HUES6 (cell line): ENCODE measurements around the gene TMEM213.

ENCODE experiments used
- H3K27ac ChIP-seq: 2 replicates; pipeline ENCODE4 v1.7.0; 2013; ENCODE audit warnings: low read depth, mild to moderate bottlenecking, low read length, inconsistent platforms
- H3K27me3 ChIP-seq: 2 replicates; pipeline ENCODE4 v1.6.1; 2013; ENCODE audit warnings: low read length; ENCODE audit not compliant: control insufficient read depth, insufficient read depth
- H3K36me3 ChIP-seq: 2 replicates; pipeline ENCODE4 v1.6.1; 2013; ENCODE audit warnings: low read length; ENCODE audit not compliant: control insufficient read depth, insufficient read depth
- H3K4me1 ChIP-seq: 2 replicates; pipeline ENCODE4 v1.6.1; 2013; ENCODE audit warnings: low read length; ENCODE audit not compliant: control insufficient read depth, insufficient read depth
- H3K4me3 ChIP-seq: 2 replicates; pipeline ENCODE4 v1.5.1; 2013; ENCODE audit warnings: low read depth, low read length
- H3K9ac ChIP-seq: one replicate; pipeline ENCODE4 v1.6.1; 2013; ENCODE audit warnings: mild to moderate bottlenecking, low read length
- H3K9me3 ChIP-seq: 2 replicates; pipeline ENCODE4 v1.6.1; 2013; ENCODE audit warnings: low read depth, low read length; ENCODE audit not compliant: control insufficient read depth, insufficient read depth

TMEM213 gene

GRCh38 chr7:138756591-138757242 lies 41.1 kb upstream of the TMEM213 start:
- Histone ChIP-seq H3K4me3 (no peak overlapping the region), H3K27me3 (no peaks in the 10 kb centered on the region), H3K9ac (no peak overlapping the region), H3K4me1 (peaks cover 27% of the 10 kb centered on the region), H3K36me3 (no peaks in the 10 kb centered on the region), H3K9me3 (no peaks in the 10 kb centered on the region), H3K27ac (no peak overlapping the region)

DNA sequence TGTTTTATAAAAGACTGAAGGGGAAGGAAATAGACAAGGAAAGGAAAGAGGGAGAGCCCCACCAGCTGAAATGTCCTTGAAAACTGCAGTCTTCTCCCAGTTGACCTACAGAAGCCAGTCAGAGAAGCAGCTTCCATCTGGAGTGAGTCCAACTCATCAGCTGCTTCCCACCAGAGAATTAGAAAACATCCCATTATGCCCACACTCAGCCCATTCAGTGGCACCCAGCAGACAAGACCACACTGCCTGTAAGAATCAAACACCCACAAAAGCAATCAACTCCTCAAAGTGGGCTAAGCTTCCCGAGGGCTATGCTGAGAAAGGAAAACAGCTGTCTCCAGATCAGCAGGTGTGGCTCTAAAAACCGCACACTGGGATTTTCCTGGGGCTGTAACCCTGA lies 29.6 kb upstream of the TMEM213 start:
- no peak overlapping the region for H3K9ac ChIP-seq
- no peaks in the 10 kb centered on the region for H3K9me3 ChIP-seq
- H3K27ac ChIP-seq: no peak overlapping the region
- H3K4me1 ChIP-seq: peaks cover under 1% of the 10 kb centered on the region
- H3K4me3 ChIP-seq: no peak overlapping the region
- H3K36me3 ChIP-seq: no peaks in the 10 kb centered on the region
- H3K27me3 ChIP-seq: peaks cover 5% of the 10 kb centered on the region; the same call in 1 of the 2 replicates

DNA sequence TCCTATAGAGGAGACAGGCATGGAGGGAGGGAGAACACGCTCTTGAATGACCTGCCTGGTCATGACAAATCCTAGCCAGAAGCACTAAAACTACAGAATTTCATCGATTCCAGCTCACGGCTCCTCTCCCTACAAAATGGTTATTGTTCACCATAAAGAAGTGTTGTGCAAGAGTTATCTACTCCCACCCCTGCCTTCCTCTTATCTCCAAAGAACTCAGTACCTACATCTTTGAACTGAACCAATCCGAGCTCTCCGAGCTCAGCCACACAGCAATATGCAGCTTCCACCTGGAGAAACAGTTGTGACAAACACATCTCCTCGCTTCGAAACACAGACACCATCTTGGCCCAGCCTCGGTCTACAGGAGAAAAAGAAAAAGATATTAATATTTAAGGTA lies 26.9 kb upstream of the TMEM213 start:
- no peaks in the 10 kb centered on the region for H3K9me3 ChIP-seq
- H3K4me3 ChIP-seq: no peak overlapping the region
- no peak overlapping the region for H3K9ac ChIP-seq
- H3K4me1 ChIP-seq: peaks cover 6% of the 10 kb centered on the region
- H3K27ac ChIP-seq: no peak overlapping the region
- no peaks in the 10 kb centered on the region for H3K36me3 ChIP-seq
- H3K27me3 ChIP-seq: peaks cover 6% of the 10 kb centered on the region; the same call in 1 of the 2 replicates

- Histone ChIP-seq H3K4me1 (peaks cover 6% of the 10 kb centered on the region), H3K9ac (no peak overlapping the region), H3K27ac (no peak overlapping the region), H3K36me3 (no peaks in the 10 kb centered on the region), H3K27me3 (peaks cover 6% of the 10 kb centered on the region; the same call in 1 of the 2 replicates), H3K9me3 (no peaks in the 10 kb centered on the region), H3K4me3 (no peak overlapping the region)
Measured at GRCh38 chr7:138773176-138773575, 24.6 kb upstream of the TMEM213 start.

DNA sequence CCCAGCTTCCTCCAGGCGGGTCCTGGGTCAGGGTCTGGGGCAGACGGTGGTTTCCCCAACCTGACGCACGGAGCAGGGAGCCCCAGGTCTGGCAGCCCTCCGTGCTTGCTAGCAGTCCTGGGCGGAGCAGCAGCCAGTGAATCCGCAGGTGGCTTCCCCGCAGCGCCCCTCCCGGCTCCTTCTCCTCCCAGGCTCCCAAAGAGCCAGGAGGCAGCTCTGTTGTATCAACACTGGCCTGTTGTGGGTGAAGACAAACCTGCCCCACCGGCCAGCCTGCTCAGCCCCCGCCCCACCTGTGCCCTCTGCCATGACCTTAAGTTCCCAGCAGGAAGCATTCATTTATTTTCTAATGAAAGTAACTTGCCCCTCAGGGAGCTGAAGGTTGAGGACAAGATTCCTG lies 24.0 kb upstream of the TMEM213 start:
- 0 out of 2 replicates have a peak overlapping the region, but pooled peaks have one; percentile 8 for H3K4me3 ChIP-seq
- no peaks in the 10 kb centered on the region for H3K9me3 ChIP-seq
- H3K4me1 ChIP-seq: peaks cover 6% of the 10 kb centered on the region
- no peak overlapping the region for H3K27ac ChIP-seq
- no peak overlapping the region for H3K9ac ChIP-seq
- H3K27me3 ChIP-seq: peaks cover 6% of the 10 kb centered on the region; the same call in 1 of the 2 replicates
- no peaks in the 10 kb centered on the region for H3K36me3 ChIP-seq

DNA sequence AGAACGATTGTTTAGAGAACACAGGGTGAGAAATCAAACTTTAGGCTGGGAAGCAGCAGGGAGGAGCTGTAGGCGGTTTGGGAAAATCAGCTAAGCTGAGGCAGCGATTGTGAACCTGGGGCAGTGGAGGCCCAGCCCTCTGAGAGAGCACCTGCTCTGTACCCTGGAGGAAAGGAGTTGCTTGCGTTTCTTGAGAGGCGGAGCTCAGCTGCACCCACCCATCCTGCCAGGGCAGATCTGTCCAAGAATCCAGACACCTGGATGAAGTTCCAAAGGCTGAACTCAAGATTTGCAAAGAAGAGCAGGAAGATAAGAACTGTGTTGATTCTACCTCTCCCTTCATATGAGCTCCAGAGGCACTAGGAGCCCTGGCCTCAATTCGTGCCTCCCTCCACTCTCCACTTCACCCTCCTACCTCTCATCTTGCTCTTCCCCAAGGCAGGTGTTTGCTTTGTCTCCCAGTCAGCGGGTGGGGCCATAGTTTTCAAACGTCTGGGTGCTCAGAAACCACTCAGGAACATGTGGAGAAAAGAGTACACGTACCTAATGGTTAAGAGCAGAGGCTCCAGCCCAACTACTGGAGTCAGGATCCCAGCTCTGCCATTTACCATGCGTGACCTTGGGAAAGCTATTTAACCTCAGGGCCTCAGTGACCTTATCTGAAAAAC lies 21.5 kb upstream of the TMEM213 start:
- Histone ChIP-seq H3K36me3 (no peaks in the 10 kb centered on the region), H3K4me3 (no peak overlapping the region), H3K27me3 (peaks cover 6% of the 10 kb centered on the region; the same call in 1 of the 2 replicates), H3K4me1 (peaks cover 6% of the 10 kb centered on the region), H3K9ac (no peak overlapping the region), H3K27ac (no peak overlapping the region), H3K9me3 (no peaks in the 10 kb centered on the region)

DNA sequence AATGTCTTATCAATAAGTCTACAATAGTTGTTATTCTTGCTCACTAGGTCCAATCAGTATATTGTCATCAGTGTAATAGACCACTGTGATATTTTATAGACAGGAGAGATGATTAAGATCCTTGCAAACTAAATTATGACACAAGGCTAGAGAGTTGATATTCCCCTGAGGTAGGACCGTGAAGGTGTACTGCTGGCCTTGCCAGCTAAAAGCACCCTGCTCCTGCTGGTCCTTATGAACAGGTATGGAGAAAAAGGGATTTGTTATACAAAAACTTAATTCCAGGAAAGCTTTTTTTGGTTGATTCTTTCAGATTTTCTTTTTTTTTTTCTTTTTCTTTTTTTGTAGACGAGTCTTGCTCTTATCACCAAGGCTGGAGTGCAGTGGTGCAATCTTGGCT lies 16.8 kb upstream of the TMEM213 start:
- no peak overlapping the region for H3K9ac ChIP-seq
- H3K27ac ChIP-seq: no peak overlapping the region
- H3K9me3 ChIP-seq: 0 out of 2 replicates have a peak, but pooled peaks cover 2% of the 10 kb centered on the region

GRCh38 chr7:138784692-138785091 lies 13.1 kb upstream of the TMEM213 start:
- H3K9me3 ChIP-seq: peaks cover 9% of the 10 kb centered on the region
- no peak overlapping the region for H3K4me3 ChIP-seq
- H3K9ac ChIP-seq: no peak overlapping the region
- H3K27ac ChIP-seq: no peak overlapping the region
- H3K4me1 ChIP-seq: peaks cover 5% of the 10 kb centered on the region
- no peaks in the 10 kb centered on the region for H3K27me3 ChIP-seq
- no peaks in the 10 kb centered on the region for H3K36me3 ChIP-seq

More for the DNA sequence above, 16.8 kb upstream of the TMEM213 start:
- Histone ChIP-seq H3K4me1 (peaks cover 4% of the 10 kb centered on the region), H3K36me3 (no peaks in the 10 kb centered on the region), H3K4me3 (no peak overlapping the region), H3K27me3 (no peaks in the 10 kb centered on the region)

- Histone ChIP-seq H3K4me1 (peaks cover 5% of the 10 kb centered on the region), H3K36me3 (no peaks in the 10 kb centered on the region), H3K27ac (no peak overlapping the region), H3K9me3 (peaks cover 9% of the 10 kb centered on the region), H3K9ac (no peak overlapping the region), H3K27me3 (no peaks in the 10 kb centered on the region), H3K4me3 (no peak overlapping the region)
Measured at GRCh38 chr7:138785587-138786437, 12.0 kb upstream of the TMEM213 start.

DNA sequence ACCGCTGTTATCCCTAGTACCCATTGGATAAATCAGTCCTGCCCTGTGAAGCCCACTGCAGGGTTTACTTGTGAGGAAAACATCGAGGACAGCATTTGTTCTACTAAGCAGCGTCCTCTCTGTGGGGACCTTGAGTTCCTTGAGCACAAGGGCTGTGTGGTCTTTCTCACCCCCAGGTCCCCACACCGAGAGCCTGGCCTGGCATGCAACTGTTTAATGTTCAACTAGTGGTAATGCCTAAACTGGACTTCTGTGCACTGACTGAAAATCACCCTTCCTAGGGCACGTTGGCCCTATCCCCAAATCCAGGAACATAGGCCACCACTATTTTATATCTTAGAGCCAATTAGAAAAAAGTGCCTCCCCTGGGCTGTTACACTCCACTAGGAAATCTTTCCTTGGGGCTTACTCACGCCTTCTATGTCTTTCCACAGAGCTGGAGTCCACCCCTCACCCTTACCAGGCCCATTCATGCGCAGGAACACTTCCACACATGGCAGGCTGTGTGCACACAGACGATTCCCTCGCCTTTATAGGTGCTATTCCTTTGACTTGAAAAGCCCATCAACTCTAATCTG lies 1.7 kb upstream of the TMEM213 start:
- Histone ChIP-seq H3K27me3 (peaks cover 2% of the 10 kb centered on the region; the same call in 1 of the 2 replicates), H3K4me3 (no peak overlapping the region), H3K9ac (no peak overlapping the region), H3K9me3 (no peaks in the 10 kb centered on the region), H3K4me1 (peaks cover 19% of the 10 kb centered on the region), H3K27ac (no peak overlapping the region), H3K36me3 (no peaks in the 10 kb centered on the region)
